ENCODE measurements around the gene VTI1B.

DNA sequence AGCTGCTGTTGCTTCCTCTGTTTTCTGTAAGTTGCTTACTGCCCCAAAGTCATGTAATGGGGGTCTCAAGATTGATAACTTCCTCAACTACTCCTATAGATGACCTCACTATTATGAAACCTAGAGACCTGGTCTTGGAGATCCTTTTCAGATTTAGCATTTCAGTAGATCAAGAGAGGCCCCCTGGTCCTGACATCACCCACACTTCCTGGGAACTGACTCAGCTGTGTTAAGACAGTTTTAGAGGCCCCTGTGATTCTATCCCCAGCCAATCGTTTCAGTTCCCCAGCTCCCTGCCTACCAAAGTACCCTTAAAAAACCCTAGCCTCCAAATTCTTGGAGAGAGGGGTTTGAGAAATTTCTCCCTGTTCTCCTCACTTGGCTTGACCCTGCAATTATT, 63.9 kb downstream of the VTI1B start:
- TF ChIP-seq, protein P1, sequence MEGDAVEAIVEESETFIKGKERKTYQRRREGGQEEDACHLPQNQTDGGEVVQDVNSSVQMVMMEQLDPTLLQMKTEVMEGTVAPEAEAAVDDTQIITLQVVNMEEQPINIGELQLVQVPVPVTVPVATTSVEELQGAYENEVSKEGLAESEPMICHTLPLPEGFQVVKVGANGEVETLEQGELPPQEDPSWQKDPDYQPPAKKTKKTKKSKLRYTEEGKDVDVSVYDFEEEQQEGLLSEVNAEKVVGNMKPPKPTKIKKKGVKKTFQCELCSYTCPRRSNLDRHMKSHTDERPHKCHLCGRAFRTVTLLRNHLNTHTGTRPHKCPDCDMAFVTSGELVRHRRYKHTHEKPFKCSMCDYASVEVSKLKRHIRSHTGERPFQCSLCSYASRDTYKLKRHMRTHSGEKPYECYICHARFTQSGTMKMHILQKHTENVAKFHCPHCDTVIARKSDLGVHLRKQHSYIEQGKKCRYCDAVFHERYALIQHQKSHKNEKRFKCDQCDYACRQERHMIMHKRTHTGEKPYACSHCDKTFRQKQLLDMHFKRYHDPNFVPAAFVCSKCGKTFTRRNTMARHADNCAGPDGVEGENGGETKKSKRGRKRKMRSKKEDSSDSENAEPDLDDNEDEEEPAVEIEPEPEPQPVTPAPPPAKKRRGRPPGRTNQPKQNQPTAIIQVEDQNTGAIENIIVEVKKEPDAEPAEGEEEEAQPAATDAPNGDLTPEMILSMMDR (IDR thresholded peaks at IDR 0.05) = no peak
- no peak for TF ChIP-seq EP300 (IDR thresholded peaks at IDR 0.05)

Data from tibial nerve (tissue), 4 donors.